Hepatocyte (in vitro differentiated cells): ENCODE data around the gene GABBR2.

ENCODE experiments used
- CTCF ChIP-seq: fragments of 200-600 bp; sonication (generic); IDR thresholded peaks from 2 replicates; pipeline ENCODE4 v1.5.1; 2016; ENCODE audit warnings: antibody characterized with exemption, mild to moderate bottlenecking; ENCODE audit not compliant: poor library complexity
- EZH2 ChIP-seq: fragments of 200-600 bp; sonication (generic); IDR thresholded peaks from 2 replicates; pipeline ENCODE4 v1.6.1; 2016; ENCODE audit warnings: antibody characterized with exemption, mild to moderate bottlenecking, borderline replicate concordance

GRCh38 chr9:98332405-98332831 is 376.3 kb downstream of the GABBR2 start:
- TF ChIP-seq CTCF (no peak), EZH2 (no peak)
